Activated effector memory CD4-positive, alpha-beta T cell treated with Interleukin-2 at 50 U/mL for 16 hours (primary cell): ENCODE results near the gene CFAP43.
"Not testable (repeated sequence)": the region's sequence is repeated elsewhere in the genome, so short reads cannot be mapped to it uniquely, and the experiment has no call there.

Experiments
- DNase-seq: peaks from one replicate; pipeline ENCODE4 v3.0.0-alpha.2; 2020

CFAP43 gene

GRCh38 chr10:104223304-104223703 is 8.9 kb downstream of the CFAP43 start:
- DNase-seq, result no peak

- DNase-seq, result no peak
These were observed 11.6 kb downstream of the CFAP43 start for GRCh38 chr10:104220522-104220921.

GRCh38 chr10:104218751-104219150 is 13.4 kb downstream of the CFAP43 start:
- no peak for DNase-seq

GRCh38 chr10:104216631-104217030 is 15.5 kb downstream of the CFAP43 start:
- no peak for DNase-seq

- DNase-seq, result no peak
These were observed 22.5 kb downstream of the CFAP43 start for GRCh38 chr10:104209575-104210198.

- DNase-seq, result no peak
These were observed 23.4 kb downstream of the CFAP43 start for GRCh38 chr10:104208730-104209129.

- no peak for DNase-seq
These were observed 29.9 kb downstream of the CFAP43 start for GRCh38 chr10:104202231-104202630.

GRCh38 chr10:104201636-104202035 is 30.5 kb downstream of the CFAP43 start:
- DNase-seq, result no peak

GRCh38 chr10:104199567-104199966 is 32.6 kb downstream of the CFAP43 start:
- DNase-seq, result no peak

- DNase-seq, result no peak
These were observed 34.8 kb downstream of the CFAP43 start for GRCh38 chr10:104197364-104197763.

- no peak for DNase-seq
These were observed 36.5 kb downstream of the CFAP43 start for GRCh38 chr10:104195706-104196105.

- DNase-seq, result no peak
These were observed 38.4 kb downstream of the CFAP43 start for GRCh38 chr10:104193787-104194186.

- no peak for DNase-seq
These were observed 41.5 kb downstream of the CFAP43 start for GRCh38 chr10:104190695-104191094.

GRCh38 chr10:104183682-104184081 is 48.5 kb downstream of the CFAP43 start:
- DNase-seq, result no peak

GRCh38 chr10:104174136-104174535 is 58.0 kb downstream of the CFAP43 start:
- DNase-seq, result not testable (repeated sequence)

- peak; percentile 1 for DNase-seq
These were observed 61.4 kb downstream of the CFAP43 start for GRCh38 chr10:104170610-104171254.

GRCh38 chr10:104155591-104155990 is 76.6 kb downstream of the CFAP43 start:
- DNase-seq, result no peak

- no peak for DNase-seq
These were observed 80.4 kb downstream of the CFAP43 start for GRCh38 chr10:104151737-104152136.

- no peak for DNase-seq
These were observed 82.0 kb downstream of the CFAP43 start for GRCh38 chr10:104150139-104150538.

GRCh38 chr10:104146882-104147281 is 85.3 kb downstream of the CFAP43 start:
- no peak for DNase-seq

- DNase-seq, result no peak
These were observed 87.2 kb downstream of the CFAP43 start for GRCh38 chr10:104144931-104145330.

GRCh38 chr10:104143829-104144228 is 88.3 kb downstream of the CFAP43 start:
- no peak for DNase-seq

- DNase-seq, result no peak
These were observed 90.1 kb downstream of the CFAP43 start for GRCh38 chr10:104142081-104142480.

GRCh38 chr10:104139221-104139620 is 92.9 kb downstream of the CFAP43 start:
- no peak for DNase-seq

- DNase-seq, result no peak
These were observed 94.0 kb downstream of the CFAP43 start for GRCh38 chr10:104138131-104138530.
